Muscle layer of duodenum (tissue), 2 donors: ENCODE results near the gene KANSL1.

Experiments
- H3K27ac ChIP-seq: one replicate; pipeline ENCODE4 v1.7.0; 2013; ENCODE audit warnings: mild to moderate bottlenecking, low read length
- H3K27me3 ChIP-seq: one replicate; pipeline ENCODE4 v1.7.0; 2013; ENCODE audit warnings: low read depth, mild to moderate bottlenecking, control low read depth, low read length
- H3K36me3 ChIP-seq, 2 donors: one replicate each; pipeline ENCODE4 v1.7.0; 2013; ENCODE audit warnings: low read length in 2 of 2, control low read depth in 1 of 2, mild to moderate bottlenecking in 1 of 2; ENCODE audit not compliant: insufficient read depth in 2 of 2, control insufficient read depth in 1 of 2
- H3K4me1 ChIP-seq, 2 donors: one replicate each; pipeline ENCODE4 v1.7.0; 2013; ENCODE audit warnings: low read length in 2 of 2, mild to moderate bottlenecking in 2 of 2, control low read depth in 1 of 2, moderate library complexity in 1 of 2; ENCODE audit not compliant: insufficient read depth in 2 of 2, control insufficient read depth in 1 of 2
- H3K4me3 ChIP-seq, 2 donors: one replicate each; pipeline ENCODE4 v1.7.0; 2013; ENCODE audit warnings: low read length in 2 of 2, low read depth in 1 of 2, mild to moderate bottlenecking in 1 of 2
- H3K9me3 ChIP-seq, 2 donors: one replicate each; pipeline ENCODE4 v1.7.0; 2013; ENCODE audit warnings: low read length in 2 of 2, control low read depth in 1 of 2, mild to moderate bottlenecking in 1 of 2; ENCODE audit not compliant: control insufficient read depth in 1 of 2
- donor health status: healthy.

KANSL1 gene

GRCh38 chr17:46135126-46135812, 58.0 kb downstream of the KANSL1 start:
- Histone ChIP-seq H3K27me3 (no peaks in the 10 kb centered on the region), H3K9me3 (no peaks in the 10 kb centered on the region), H3K36me3 (no peaks in the 10 kb centered on the region), H3K27ac (no peak overlapping the region), H3K4me3 (no peak overlapping the region), H3K4me1 (peaks cover 26 to 60% of the 10 kb centered on the region in 2 donors)

- Histone ChIP-seq H3K4me1 (peaks cover 0 to 60% of the 10 kb centered on the region in 2 donors), H3K27ac (no peak overlapping the region), H3K27me3 (no peaks in the 10 kb centered on the region), H3K36me3 (no peaks in the 10 kb centered on the region), H3K9me3 (no peaks in the 10 kb centered on the region), H3K4me3 (no peak overlapping the region)
Measured at GRCh38 chr17:46129302-46129701, 63.9 kb downstream of the KANSL1 start.

GRCh38 chr17:46128453-46128852, 64.8 kb downstream of the KANSL1 start:
- H3K4me3 ChIP-seq: no peak overlapping the region
- H3K36me3 ChIP-seq: no peaks in the 10 kb centered on the region
- no peaks in the 10 kb centered on the region for H3K9me3 ChIP-seq
- no peak overlapping the region for H3K27ac ChIP-seq
- peaks cover 0 to 65% of the 10 kb centered on the region in 2 donors for H3K4me1 ChIP-seq
- H3K27me3 ChIP-seq: no peaks in the 10 kb centered on the region

- H3K4me1 ChIP-seq: peaks cover 0 to 73% of the 10 kb centered on the region in 2 donors
- no peaks in the 10 kb centered on the region for H3K27me3 ChIP-seq
- H3K36me3 ChIP-seq: no peaks in the 10 kb centered on the region
- H3K4me3 ChIP-seq: no peak overlapping the region
- H3K27ac ChIP-seq: no peak overlapping the region
- no peaks in the 10 kb centered on the region for H3K9me3 ChIP-seq
Measured at GRCh38 chr17:46127524-46127923, 65.7 kb downstream of the KANSL1 start.

GRCh38 chr17:46126840-46127239, 66.4 kb downstream of the KANSL1 start:
- Histone ChIP-seq H3K4me1 (peaks cover under 1 to 80% of the 10 kb centered on the region in 2 donors), H3K27ac (no peak overlapping the region), H3K9me3 (no peaks in the 10 kb centered on the region), H3K4me3 (no peak overlapping the region), H3K36me3 (no peaks in the 10 kb centered on the region), H3K27me3 (no peaks in the 10 kb centered on the region)

- Histone ChIP-seq H3K27me3 (no peaks in the 10 kb centered on the region), H3K4me3 (no peak overlapping the region), H3K36me3 (no peaks in the 10 kb centered on the region), H3K9me3 (no peaks in the 10 kb centered on the region), H3K4me1 (peaks cover 6 to 81% of the 10 kb centered on the region in 2 donors), H3K27ac (no peak overlapping the region)
Measured at GRCh38 chr17:46125831-46126230, 67.4 kb downstream of the KANSL1 start.

- H3K27me3 ChIP-seq: no peaks in the 10 kb centered on the region
- H3K9me3 ChIP-seq: no peaks in the 10 kb centered on the region
- peaks cover 6 to 80% of the 10 kb centered on the region in 2 donors for H3K4me1 ChIP-seq
- H3K4me3 ChIP-seq: no peak overlapping the region
- H3K36me3 ChIP-seq: no peaks in the 10 kb centered on the region
- H3K27ac ChIP-seq: no peak overlapping the region
Measured at GRCh38 chr17:46124695-46125592, 68.3 kb downstream of the KANSL1 start.

GRCh38 chr17:46123607-46124006, 69.6 kb downstream of the KANSL1 start:
- no peak overlapping the region for H3K4me3 ChIP-seq
- peaks cover 6 to 74% of the 10 kb centered on the region in 2 donors for H3K4me1 ChIP-seq
- H3K27me3 ChIP-seq: no peaks in the 10 kb centered on the region
- H3K36me3 ChIP-seq: no peaks in the 10 kb centered on the region
- H3K27ac ChIP-seq: no peak overlapping the region
- no peaks in the 10 kb centered on the region for H3K9me3 ChIP-seq

- Histone ChIP-seq H3K27ac (no peak overlapping the region), H3K4me1 (peaks cover 6 to 70% of the 10 kb centered on the region in 2 donors), H3K9me3 (no peaks in the 10 kb centered on the region), H3K36me3 (no peaks in the 10 kb centered on the region), H3K27me3 (no peaks in the 10 kb centered on the region), H3K4me3 (no peak overlapping the region)
Measured at GRCh38 chr17:46122486-46122871, 70.8 kb downstream of the KANSL1 start.

GRCh38 chr17:46121841-46122485, 71.3 kb downstream of the KANSL1 start:
- Histone ChIP-seq H3K27me3 (no peaks in the 10 kb centered on the region), H3K27ac (no peak overlapping the region), H3K4me1 (peaks cover 6 to 70% of the 10 kb centered on the region in 2 donors), H3K36me3 (no peaks in the 10 kb centered on the region), H3K4me3 (no peak overlapping the region), H3K9me3 (no peaks in the 10 kb centered on the region)

GRCh38 chr17:46121165-46121764, 72.0 kb downstream of the KANSL1 start:
- Histone ChIP-seq H3K27me3 (no peaks in the 10 kb centered on the region), H3K4me3 (no peak overlapping the region), H3K36me3 (no peaks in the 10 kb centered on the region), H3K9me3 (no peaks in the 10 kb centered on the region), H3K4me1 (peaks cover 6 to 75% of the 10 kb centered on the region in 2 donors), H3K27ac (no peak overlapping the region)
